HAP-1 (cell line): ENCODE data around the gene HEXD.

Experiments used
- DNase-seq, 2 experiments: peaks; one replicate each; pipeline ENCODE4 v3.0.0-alpha.2; 2016 to 2020; ENCODE audit warnings: low spot score in 2 of 2
- H3K27me3 ChIP-seq: fragments of 250-450 bp; sonication (Bioruptor Pico); 2 replicates; pipeline ENCODE4 v1.5.1; 2020; ENCODE audit warnings: low read depth, mild to moderate bottlenecking, moderate library complexity
- H3K36me3 ChIP-seq: fragments of 250-450 bp; sonication (Bioruptor Pico); replicated peaks from 2 replicates; pipeline ENCODE4 v1.5.1; 2020; ENCODE audit warnings: mild to moderate bottlenecking
- H3K4me1 ChIP-seq: fragments of 250-450 bp; sonication (Bioruptor Pico); 2 replicates; pipeline ENCODE4 v1.5.1; 2020; ENCODE audit warnings: mild to moderate bottlenecking
- H3K4me3 ChIP-seq: fragments of 250-450 bp; sonication (Bioruptor Pico); 2 replicates; pipeline ENCODE4 v1.5.1; 2020; ENCODE audit warnings: mild to moderate bottlenecking, moderate library complexity
- H3K9me3 ChIP-seq: fragments of 250-450 bp; sonication (Bioruptor Pico); 2 replicates; pipeline ENCODE4 v1.5.1; 2020; ENCODE audit warnings: mild to moderate bottlenecking, moderate library complexity
- in situ Hi-C: fragments of 300-500 bp; cut with MboI; formaldehyde crosslinking; loops from 3 replicates; pipeline ENCODE4 v1.14.3; 2020; ENCODE audit warnings: low sequenced_read_pairs, inconsistent platforms, mixed read lengths

The HEXD gene

GRCh38 chr17:82428546-82428945, 10.4 kb downstream of the HEXD start:
- no peaks in the 10 kb centered on the region for H3K36me3 ChIP-seq
- H3K4me1 ChIP-seq = no peaks in the 10 kb centered on the region
- no peaks in the 10 kb centered on the region for H3K27me3 ChIP-seq
- DNase-seq = no peak
- in situ Hi-C loops = no loop called here
- H3K9me3 ChIP-seq = no peaks in the 10 kb centered on the region
- H3K4me3 ChIP-seq = no peak overlapping the region

- no peaks in the 10 kb centered on the region for H3K36me3 ChIP-seq
- H3K9me3 ChIP-seq = no peaks in the 10 kb centered on the region
- no peak for DNase-seq
- H3K27me3 ChIP-seq = no peaks in the 10 kb centered on the region
- no peak overlapping the region for H3K4me3 ChIP-seq
- in situ Hi-C loops = no loop called here
- no peaks in the 10 kb centered on the region for H3K4me1 ChIP-seq
Observed at GRCh38 chr17:82429824-82430223, 11.7 kb downstream of the HEXD start.

- in situ Hi-C loops = no loop called here
- no peak for DNase-seq
Observed at GRCh38 chr17:82432017-82432416, 13.9 kb downstream of the HEXD start.

DNA sequence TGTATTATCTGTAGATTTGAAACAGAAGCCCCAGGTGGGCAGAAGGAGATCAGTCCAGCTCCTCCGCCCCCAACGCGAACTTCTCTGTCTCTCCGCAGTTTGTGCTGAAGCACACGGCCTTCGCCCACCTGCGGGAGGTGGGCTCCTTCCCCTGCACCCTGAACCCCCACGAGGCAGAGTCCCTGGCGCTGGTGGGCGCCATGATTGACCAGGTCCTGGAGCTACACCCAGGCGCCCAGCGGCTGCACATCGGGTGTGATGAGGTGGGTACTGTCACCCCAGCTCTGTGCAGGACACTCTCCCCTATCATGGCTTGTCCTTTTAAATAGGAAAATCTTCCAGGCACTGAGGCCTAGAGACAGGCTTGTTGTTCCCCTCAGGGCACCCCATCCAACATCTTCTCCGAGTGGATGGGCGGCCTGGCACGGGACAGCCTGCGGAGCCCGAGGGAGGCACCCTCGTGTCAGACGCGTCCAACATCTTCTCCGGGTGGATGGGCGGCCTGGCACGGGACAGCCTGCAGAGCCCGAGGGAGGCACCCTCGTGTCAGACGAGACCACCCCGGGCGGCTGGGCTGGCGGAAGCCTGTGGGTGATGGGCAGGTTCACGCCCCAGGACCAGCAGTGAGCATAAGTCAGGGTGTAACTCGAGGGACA, 15.5 kb downstream of the HEXD start:
- in situ Hi-C loops = no loop called here
- Histone ChIP-seq H3K4me3 (no peak overlapping the region), H3K27me3 (no peaks in the 10 kb centered on the region), H3K36me3 (no peaks in the 10 kb centered on the region), H3K9me3 (no peaks in the 10 kb centered on the region), H3K4me1 (no peaks in the 10 kb centered on the region)
- no peak for DNase-seq

More at GRCh38 chr17:82432017-82432416, 13.9 kb downstream of the HEXD start:
- Histone ChIP-seq H3K36me3 (no peaks in the 10 kb centered on the region), H3K4me1 (no peaks in the 10 kb centered on the region), H3K4me3 (no peak overlapping the region), H3K27me3 (no peaks in the 10 kb centered on the region), H3K9me3 (no peaks in the 10 kb centered on the region)

DNA sequence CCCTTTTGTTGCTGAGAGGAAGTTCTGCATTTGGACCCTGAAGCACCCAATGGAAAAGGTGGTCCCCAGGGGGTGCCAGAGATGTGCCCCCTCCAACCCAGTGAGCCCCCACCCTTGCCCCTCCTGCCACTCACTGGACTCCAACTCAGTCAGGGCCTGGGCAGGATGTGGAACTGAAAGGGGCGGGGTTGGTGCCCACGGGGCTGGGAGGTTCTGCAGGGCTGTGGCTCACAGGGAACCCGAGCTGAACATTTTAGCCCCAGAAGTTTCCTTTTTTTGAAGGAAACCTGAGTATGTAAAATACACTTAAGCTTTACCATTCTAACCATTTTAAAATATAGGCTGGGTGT, 16.0 kb downstream of the HEXD start:
- no peaks in the 10 kb centered on the region for H3K4me1 ChIP-seq
- in situ Hi-C loops = no loop called here
- H3K9me3 ChIP-seq = no peaks in the 10 kb centered on the region
- H3K4me3 ChIP-seq = no peak overlapping the region
- no peaks in the 10 kb centered on the region for H3K36me3 ChIP-seq
- no peaks in the 10 kb centered on the region for H3K27me3 ChIP-seq
- no peak for DNase-seq

DNA sequence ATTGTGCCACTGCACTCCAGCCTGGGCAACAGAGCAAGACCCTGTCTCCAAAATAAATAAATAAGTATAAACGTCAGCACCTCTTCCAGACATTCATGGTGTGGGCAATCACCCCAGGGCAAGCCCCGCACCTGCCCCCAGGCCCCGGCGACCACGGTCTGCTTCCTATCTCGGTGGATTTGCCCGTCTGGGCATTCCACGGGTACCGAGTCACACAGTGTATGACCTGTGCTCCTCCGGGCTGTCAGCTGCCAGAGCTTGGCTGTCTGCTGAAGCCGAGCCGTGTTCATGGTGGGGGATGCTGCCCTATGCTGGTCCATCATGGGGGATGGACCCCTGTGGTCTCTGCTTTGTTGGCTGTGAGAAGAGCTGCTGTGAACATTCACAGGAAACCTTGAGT, 17.0 kb downstream of the HEXD start:
- Histone ChIP-seq H3K9me3 (no peaks in the 10 kb centered on the region), H3K4me3 (no peak overlapping the region), H3K36me3 (no peaks in the 10 kb centered on the region), H3K4me1 (no peaks in the 10 kb centered on the region), H3K27me3 (no peaks in the 10 kb centered on the region)
- DNase-seq = no peak
- in situ Hi-C loops = no loop called here

DNA sequence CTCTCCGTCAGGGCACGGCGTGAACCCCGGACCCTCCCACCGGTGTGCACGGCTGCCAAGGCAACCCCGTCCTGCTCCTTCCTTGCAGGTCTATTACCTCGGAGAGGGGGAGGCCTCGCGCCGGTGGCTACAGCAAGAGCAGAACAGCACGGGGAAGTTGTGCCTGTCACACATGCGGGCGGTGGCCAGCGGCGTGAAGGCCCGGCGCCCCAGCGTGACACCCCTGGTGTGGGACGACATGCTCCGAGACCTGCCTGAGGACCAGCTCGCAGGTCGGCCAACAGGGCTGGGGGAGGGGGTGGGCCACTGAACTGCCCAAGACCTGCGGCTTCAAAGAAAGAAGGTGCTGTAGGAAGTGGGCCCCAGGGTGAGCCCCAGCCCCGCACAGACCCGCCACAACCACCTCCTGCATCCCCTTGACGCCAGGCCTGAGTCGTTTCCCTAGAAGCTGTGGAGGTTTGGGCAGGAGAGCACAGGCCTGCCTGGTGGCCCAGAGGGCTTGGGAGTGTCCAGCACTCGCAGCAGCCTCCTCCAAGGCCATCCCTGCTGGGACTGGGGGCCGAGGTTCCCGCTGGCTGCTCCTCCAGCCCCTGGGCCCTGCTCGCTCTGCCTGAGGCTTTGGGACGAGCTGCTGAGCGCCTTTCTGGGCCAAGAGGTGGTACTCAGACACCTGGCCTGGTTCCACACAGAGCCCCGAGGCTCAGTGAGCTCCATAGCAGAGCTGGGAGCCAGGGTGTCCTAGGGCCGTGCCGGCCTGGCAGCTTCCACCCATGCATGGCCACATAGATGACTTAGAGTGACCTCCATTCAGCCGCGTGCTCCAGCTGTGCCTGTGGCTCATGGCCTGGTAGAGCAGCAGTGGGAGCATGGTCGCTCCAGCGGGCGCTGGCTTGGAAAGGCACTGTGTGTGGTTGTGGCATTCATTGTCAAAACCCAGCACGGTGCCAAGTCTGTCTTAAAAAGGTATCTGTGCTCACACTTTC, 17.7 kb downstream of the HEXD start:
- in situ Hi-C loops = no loop called here
- Histone ChIP-seq H3K4me3 (no peak overlapping the region), H3K9me3 (no peaks in the 10 kb centered on the region), H3K4me1 (no peaks in the 10 kb centered on the region), H3K36me3 (no peaks in the 10 kb centered on the region), H3K27me3 (no peaks in the 10 kb centered on the region)
- DNase-seq = no peak

GRCh38 chr17:82436601-82437324, 18.6 kb downstream of the HEXD start:
- no peaks in the 10 kb centered on the region for H3K9me3 ChIP-seq
- H3K4me3 ChIP-seq = no peak overlapping the region
- in situ Hi-C loops = no loop called here
- DNase-seq = no peak
- H3K27me3 ChIP-seq = no peaks in the 10 kb centered on the region
- no peaks in the 10 kb centered on the region for H3K36me3 ChIP-seq
- no peaks in the 10 kb centered on the region for H3K4me1 ChIP-seq

DNA sequence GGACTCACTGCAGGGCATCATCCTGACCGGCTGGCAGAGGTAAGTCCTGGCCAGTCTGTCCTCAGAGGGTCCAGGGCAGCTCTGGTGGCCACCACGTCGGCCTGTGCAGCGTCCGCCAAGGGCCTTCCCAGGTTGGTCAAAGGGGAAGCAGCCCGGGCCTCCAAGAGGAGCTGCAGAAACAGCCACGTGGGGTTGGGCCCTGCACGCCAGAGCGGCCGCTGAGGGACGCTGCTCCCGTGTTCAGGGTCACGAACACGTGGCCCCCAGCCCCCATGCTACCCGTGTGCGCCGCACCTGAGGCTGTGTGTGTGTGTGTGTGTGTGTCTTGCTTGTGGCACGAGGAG, 19.1 kb downstream of the HEXD start:
- in situ Hi-C loops = no loop called here
- peaks cover 1% of the 10 kb centered on the region for H3K36me3 ChIP-seq
- no peak for DNase-seq
- H3K4me1 ChIP-seq = no peaks in the 10 kb centered on the region
- H3K27me3 ChIP-seq = no peaks in the 10 kb centered on the region
- H3K9me3 ChIP-seq = no peaks in the 10 kb centered on the region
- H3K4me3 ChIP-seq = no peak overlapping the region

- Histone ChIP-seq H3K36me3 (peaks cover 9% of the 10 kb centered on the region), H3K4me3 (no peak overlapping the region), H3K9me3 (no peaks in the 10 kb centered on the region), H3K4me1 (no peaks in the 10 kb centered on the region), H3K27me3 (no peaks in the 10 kb centered on the region)
- in situ Hi-C loops = no loop called here
- DNase-seq = no peak
Observed at GRCh38 chr17:82438401-82439193, 20.4 kb downstream of the HEXD start.

DNA sequence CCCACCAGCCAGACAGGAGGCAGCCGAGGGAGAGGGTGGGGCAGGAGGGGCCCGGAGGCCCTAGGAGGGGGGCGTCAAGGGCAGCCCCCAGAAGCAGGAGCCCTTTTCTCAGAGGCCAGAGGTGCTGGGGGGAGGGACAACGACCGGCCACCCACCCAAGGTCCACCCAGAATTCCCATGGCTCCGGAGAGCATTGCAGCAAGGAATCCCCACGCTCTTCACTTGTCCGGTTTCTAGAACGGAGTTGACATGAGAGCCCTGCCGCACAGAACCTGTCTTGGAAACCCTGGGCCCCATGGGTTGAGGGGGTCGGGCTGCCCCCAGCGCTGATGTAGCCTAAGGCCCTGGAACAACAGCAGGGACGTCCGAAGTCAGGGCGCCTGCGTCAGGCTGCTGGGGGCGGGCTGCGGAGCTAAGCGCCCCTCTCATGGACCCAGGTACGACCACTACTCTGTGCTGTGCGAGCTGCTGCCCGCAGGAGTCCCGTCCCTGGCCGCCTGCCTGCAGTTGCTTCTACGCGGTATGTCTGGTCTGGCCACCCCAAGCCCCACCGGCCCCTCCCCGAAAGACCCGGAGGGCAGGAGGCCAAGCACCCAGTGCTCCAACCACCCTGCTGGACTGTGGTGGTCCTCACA, 21.2 kb downstream of the HEXD start:
- peaks cover 9% of the 10 kb centered on the region for H3K36me3 ChIP-seq
- H3K9me3 ChIP-seq = no peaks in the 10 kb centered on the region
- no peaks in the 10 kb centered on the region for H3K4me1 ChIP-seq
- no peak overlapping the region for H3K4me3 ChIP-seq
- no peak for DNase-seq
- in situ Hi-C loops = no loop called here
- no peaks in the 10 kb centered on the region for H3K27me3 ChIP-seq

- H3K36me3 ChIP-seq = peaks cover 9% of the 10 kb centered on the region
- H3K9me3 ChIP-seq = no peaks in the 10 kb centered on the region
- in situ Hi-C loops = no loop called here
- H3K4me3 ChIP-seq = no peak overlapping the region
- no peaks in the 10 kb centered on the region for H3K27me3 ChIP-seq
- DNase-seq = no peak
- H3K4me1 ChIP-seq = no peaks in the 10 kb centered on the region
Observed at GRCh38 chr17:82439829-82440365, 21.8 kb downstream of the HEXD start.

DNA sequence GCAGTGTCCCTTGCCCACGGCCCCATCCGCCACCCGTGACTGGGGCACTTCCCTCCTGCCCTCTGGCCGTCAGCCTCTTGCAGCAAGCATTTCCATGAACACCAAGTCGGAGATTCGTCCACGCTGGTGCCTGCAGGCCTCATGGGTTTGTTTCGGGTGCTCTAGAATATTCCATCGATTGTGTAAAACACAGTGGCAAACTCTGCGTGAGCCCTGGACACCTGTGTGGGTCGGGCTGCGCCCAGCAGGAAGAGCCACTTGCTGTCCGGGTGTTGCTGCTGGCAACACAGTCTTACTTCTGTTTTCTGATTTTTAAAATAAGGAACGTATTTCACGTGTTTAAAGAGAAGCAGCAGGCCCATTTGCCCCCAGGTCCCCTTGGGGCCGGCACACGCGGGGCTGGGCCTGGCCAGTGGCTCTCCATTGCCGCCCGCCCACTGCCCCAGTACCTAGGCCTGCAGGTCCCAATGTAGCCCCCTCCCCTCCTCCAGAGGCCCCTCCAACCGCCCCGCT, 22.4 kb downstream of the HEXD start:
- Histone ChIP-seq H3K4me1 (no peaks in the 10 kb centered on the region), H3K27me3 (no peaks in the 10 kb centered on the region), H3K4me3 (no peak overlapping the region), H3K9me3 (no peaks in the 10 kb centered on the region), H3K36me3 (peaks cover 10% of the 10 kb centered on the region)
- no peak for DNase-seq
- in situ Hi-C loops = no loop called here
